HL-60/S4 (cell line): ENCODE results near the gene STAB1.

Experiments used
- in situ Hi-C: fragments of 300-500 bp; cut with MboI; formaldehyde crosslinking; loops from 2 replicates; pipeline ENCODE4 v1.14.3; 2022; ENCODE audit warnings: low sequenced_read_pairs

STAB1 gene

GRCh38 chr3:52458770-52459545 is 36.2 kb upstream of the STAB1 start:
- in situ Hi-C loops = no loop called here

GRCh38 chr3:52461874-52462273 is 33.3 kb upstream of the STAB1 start:
- in situ Hi-C loops = no loop called here

- in situ Hi-C loops = no loop called here
Observed at GRCh38 chr3:52463416-52463815, 31.7 kb upstream of the STAB1 start.

- in situ Hi-C loops = no loop called here
Observed at GRCh38 chr3:52468336-52468735, 26.8 kb upstream of the STAB1 start.

GRCh38 chr3:52469001-52469400 is 26.1 kb upstream of the STAB1 start:
- in situ Hi-C loops = no loop called here

- in situ Hi-C loops = loop anchor here (10.0 kb wide), 1 partner anchor 214 kb away; the partner anchor contains the start of genes GNL3 and PBRM1
Observed at GRCh38 chr3:52470920-52471319, 24.2 kb upstream of the STAB1 start.

- in situ Hi-C loops = loop anchor here (10.0 kb wide), 1 partner anchor 213 kb away; the partner anchor contains the start of genes GNL3 and PBRM1
Observed at GRCh38 chr3:52471371-52472238, 23.5 kb upstream of the STAB1 start.

GRCh38 chr3:52472239-52473000 is 22.7 kb upstream of the STAB1 start:
- in situ Hi-C loops = loop anchor here (10.0 kb wide), 1 partner anchor 212 kb away; the partner anchor contains the start of genes GNL3 and PBRM1

GRCh38 chr3:52473026-52473425 is 22.1 kb upstream of the STAB1 start:
- in situ Hi-C loops = loop anchor here (10.0 kb wide), 1 partner anchor 212 kb away; the partner anchor contains the start of genes GNL3 and PBRM1

GRCh38 chr3:52477076-52477795 is 17.9 kb upstream of the STAB1 start:
- in situ Hi-C loops = loop anchor here (10.0 kb wide), 1 partner anchor 208 kb away; the partner anchor contains the start of genes GNL3 and PBRM1

GRCh38 chr3:52477796-52478095 is 17.4 kb upstream of the STAB1 start:
- in situ Hi-C loops = loop anchor here (10.0 kb wide), 1 partner anchor 207 kb away; the partner anchor contains the start of genes GNL3 and PBRM1

GRCh38 chr3:52479037-52479876 is 15.9 kb upstream of the STAB1 start:
- in situ Hi-C loops = loop anchor here (10.0 kb wide), 1 partner anchor 206 kb away; the partner anchor contains the start of genes GNL3 and PBRM1

GRCh38 chr3:52479877-52480575 is 15.1 kb upstream of the STAB1 start:
- in situ Hi-C loops = loop anchor here (10.0 kb wide), 1 partner anchor 205 kb away; the partner anchor contains the start of genes GNL3 and PBRM1

- in situ Hi-C loops = no loop called here
Observed at GRCh38 chr3:52480768-52481715, 14.1 kb upstream of the STAB1 start.

- in situ Hi-C loops = no loop called here
Observed at GRCh38 chr3:52481819-52482521, 13.2 kb upstream of the STAB1 start.

GRCh38 chr3:52483081-52483480 is 12.1 kb upstream of the STAB1 start:
- in situ Hi-C loops = no loop called here
